Adrenal gland (tissue), 5 donors: ENCODE measurements around the gene ANKRD6.

Experiments used
- POLR2A ChIP-seq, 2 donors: fragments of 450-650 bp; IDR thresholded peaks; one replicate each; pipeline ENCODE4 v1.6.1; 2017; ENCODE audit warnings: antibody characterized with exemption in 2 of 2, mild to moderate bottlenecking in 2 of 2, moderate library complexity in 1 of 2
- TF ChIP-seq, protein P1 (sequence below), 6 experiments: fragments of 450-650 bp in 4 of 6; fragments of 200-600 bp in 2 of 6; sonication (generic) in 1 of 6; IDR thresholded peaks; 1 replicate in 5 of 6; 2 replicates in 1 of 6; pipeline versions ENCODE4 v1.5.1 to v1.8.0; 2016 to 2021; ENCODE audit warnings: antibody characterized with exemption in 6 of 6, mild to moderate bottlenecking in 2 of 6, moderate library complexity in 1 of 6
- donor health status: DM: no; HTN: no; CAD: no.

GRCh38 chr6:89589297-89590025 lies 156.5 kb downstream of the ANKRD6 start:
- TF ChIP-seq, protein P1, sequence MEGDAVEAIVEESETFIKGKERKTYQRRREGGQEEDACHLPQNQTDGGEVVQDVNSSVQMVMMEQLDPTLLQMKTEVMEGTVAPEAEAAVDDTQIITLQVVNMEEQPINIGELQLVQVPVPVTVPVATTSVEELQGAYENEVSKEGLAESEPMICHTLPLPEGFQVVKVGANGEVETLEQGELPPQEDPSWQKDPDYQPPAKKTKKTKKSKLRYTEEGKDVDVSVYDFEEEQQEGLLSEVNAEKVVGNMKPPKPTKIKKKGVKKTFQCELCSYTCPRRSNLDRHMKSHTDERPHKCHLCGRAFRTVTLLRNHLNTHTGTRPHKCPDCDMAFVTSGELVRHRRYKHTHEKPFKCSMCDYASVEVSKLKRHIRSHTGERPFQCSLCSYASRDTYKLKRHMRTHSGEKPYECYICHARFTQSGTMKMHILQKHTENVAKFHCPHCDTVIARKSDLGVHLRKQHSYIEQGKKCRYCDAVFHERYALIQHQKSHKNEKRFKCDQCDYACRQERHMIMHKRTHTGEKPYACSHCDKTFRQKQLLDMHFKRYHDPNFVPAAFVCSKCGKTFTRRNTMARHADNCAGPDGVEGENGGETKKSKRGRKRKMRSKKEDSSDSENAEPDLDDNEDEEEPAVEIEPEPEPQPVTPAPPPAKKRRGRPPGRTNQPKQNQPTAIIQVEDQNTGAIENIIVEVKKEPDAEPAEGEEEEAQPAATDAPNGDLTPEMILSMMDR (IDR thresholded peaks at IDR 0.05): no peak
- no peak for TF ChIP-seq POLR2A (IDR thresholded peaks at IDR 0.05)
